HCEC 1CT (cell line): ENCODE data around the gene LRCH4.

Source experiments
- DNase-seq: peaks from one replicate; pipeline ENCODE4 v3.0.0-alpha.2; 2017

Gene LRCH4

GRCh38 chr7:100578246-100579183, 7.4 kb downstream of the LRCH4 start:
- DNase-seq = no peak

GRCh38 chr7:100577507-100577906, 8.4 kb downstream of the LRCH4 start:
- no peak for DNase-seq

GRCh38 chr7:100577103-100577502, 8.8 kb downstream of the LRCH4 start:
- no peak for DNase-seq

- DNase-seq = no peak
These were observed 9.4 kb downstream of the LRCH4 start for GRCh38 chr7:100576384-100576993.

- DNase-seq = no peak
These were observed 10.1 kb downstream of the LRCH4 start for GRCh38 chr7:100575746-100576383.

- no peak for DNase-seq
These were observed 10.7 kb downstream of the LRCH4 start for GRCh38 chr7:100575206-100575631.

- DNase-seq = no peak
These were observed 11.3 kb downstream of the LRCH4 start for GRCh38 chr7:100574362-100575205.

- DNase-seq = no peak
These were observed 12.1 kb downstream of the LRCH4 start, which contains the start of gene SAP25 for GRCh38 chr7:100573691-100574361. Gene SAP25 (minus strand): TSS chr7:100573900. CDS start chr7:100573742, 158 bp downstream.

GRCh38 chr7:100572949-100573675, 12.8 kb downstream of the LRCH4 start:
- DNase-seq = no peak

- DNase-seq = no peak
These were observed 13.5 kb downstream of the LRCH4 start for GRCh38 chr7:100572281-100572948.

- no peak for DNase-seq
These were observed 14.2 kb downstream of the LRCH4 start for GRCh38 chr7:100571829-100572116.

- DNase-seq = no peak
These were observed 14.7 kb downstream of the LRCH4 start for GRCh38 chr7:100570954-100571828.

GRCh38 chr7:100568896-100569844, 16.8 kb downstream of the LRCH4 start:
- DNase-seq = peak; percentile 29

GRCh38 chr7:100568176-100568895, 17.6 kb downstream of the LRCH4 start:
- no peak for DNase-seq

GRCh38 chr7:100567751-100568175, 18.2 kb downstream of the LRCH4 start:
- DNase-seq = no peak

GRCh38 chr7:100567031-100567730, 18.7 kb downstream of the LRCH4 start:
- no peak for DNase-seq

- DNase-seq = no peak
These were observed 19.9 kb downstream of the LRCH4 start for GRCh38 chr7:100566018-100566531.
